Measurements from ENCODE around the gene SND1.

SND1 gene

GRCh38 chr7:127766831-127767459, 115.0 kb downstream of the SND1 start:
- DNase-seq (ENCODE audit: low spot score), result no peak

GRCh38 chr7:127768241-127768640, 116.2 kb downstream of the SND1 start:
- DNase-seq (ENCODE audit: low spot score), result no peak

GRCh38 chr7:127769137-127769536, 117.1 kb downstream of the SND1 start:
- no peak for DNase-seq (ENCODE audit: low spot score)

DNA sequence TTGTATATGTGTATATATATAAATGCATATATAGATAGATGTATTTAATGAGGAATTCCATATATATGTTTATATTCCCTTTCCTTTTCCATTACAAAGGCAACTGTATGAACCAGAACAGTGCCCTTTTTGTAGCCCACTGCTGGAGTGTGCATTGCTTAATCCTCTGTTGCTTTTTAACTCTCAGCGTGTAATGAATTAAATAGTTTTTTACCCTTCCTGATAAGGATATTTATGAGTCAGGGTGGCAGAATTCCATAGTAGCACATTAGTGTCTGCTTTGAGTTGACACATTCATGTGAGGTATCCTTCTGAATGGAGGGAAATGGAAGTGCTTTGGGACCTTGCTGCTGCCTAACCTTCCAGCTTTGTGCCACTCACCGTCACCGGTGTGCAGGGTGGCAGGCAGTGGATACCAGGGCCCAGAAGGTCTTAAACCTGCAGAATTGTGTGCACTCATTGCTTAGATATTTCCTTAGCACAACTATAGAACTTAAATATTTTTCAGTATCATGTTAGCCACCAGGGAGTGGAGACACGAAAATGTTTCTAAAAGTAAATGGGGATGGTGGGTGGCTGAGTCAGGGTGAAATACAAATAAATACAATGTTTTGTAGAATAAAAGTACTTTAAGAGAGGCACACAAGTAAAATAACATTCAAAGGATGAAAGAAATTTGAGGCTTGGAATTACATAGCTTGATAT, 117.9 kb downstream of the SND1 start:
- peak; percentile 30 for DNase-seq (ENCODE audit: low spot score)

GRCh38 chr7:127770885-127771284, 118.9 kb downstream of the SND1 start:
- peak; percentile 52 for DNase-seq (ENCODE audit: low spot score)

- DNase-seq (ENCODE audit: low spot score), result no peak
These were observed 119.7 kb downstream of the SND1 start for GRCh38 chr7:127771707-127772106.

DNA sequence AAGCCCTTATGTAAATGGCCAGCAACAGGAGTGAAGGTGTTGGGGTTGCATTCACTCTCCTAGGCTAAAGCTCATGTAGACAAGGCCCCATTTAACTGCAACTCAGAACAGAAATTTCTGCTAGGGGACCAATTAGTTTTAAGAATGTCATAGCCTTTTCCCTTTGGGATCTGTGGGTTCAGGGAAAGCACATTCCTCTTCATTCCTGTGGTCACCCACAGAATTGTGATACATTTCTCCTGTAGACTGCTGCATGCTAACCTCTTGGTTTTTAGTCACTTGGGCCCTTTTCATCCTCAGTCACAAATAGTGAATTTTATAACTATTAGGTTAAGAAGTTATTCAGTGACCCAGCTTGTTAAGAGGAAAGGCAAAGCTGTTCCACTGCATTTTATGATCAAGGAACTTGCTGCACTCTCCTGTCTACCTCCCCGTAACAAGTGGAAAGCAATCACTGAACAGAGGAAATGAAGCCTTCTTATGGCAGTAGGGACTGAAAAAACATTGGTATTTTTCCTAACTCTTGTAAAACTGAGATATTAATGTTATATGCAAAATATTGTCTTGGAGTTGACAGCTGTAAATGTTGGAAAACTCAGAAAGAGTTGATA, 124.9 kb downstream of the SND1 start:
- DNase-seq (ENCODE audit: low spot score), result peak; percentile 74

GRCh38 chr7:127780489-127780888, 128.5 kb downstream of the SND1 start:
- DNase-seq (ENCODE audit: low spot score), result no peak

DNA sequence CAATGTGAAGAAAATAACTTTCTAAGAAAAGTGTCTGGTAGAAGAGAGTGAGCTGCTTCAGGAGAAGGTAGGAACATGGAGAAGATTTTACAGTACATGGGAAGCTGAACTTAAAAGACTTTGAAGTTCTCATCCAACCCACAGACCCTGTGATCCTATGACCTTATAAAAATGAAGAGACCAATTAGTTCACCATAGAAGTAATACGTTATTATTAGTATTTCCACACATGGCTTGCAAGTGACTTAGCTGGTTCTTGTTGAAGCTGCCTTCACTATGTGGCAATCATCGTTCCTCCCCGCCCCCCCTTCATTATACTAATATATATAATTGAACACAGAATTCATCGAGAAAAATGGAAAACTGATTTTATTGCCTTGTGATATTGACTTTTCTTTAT, 129.1 kb downstream of the SND1 start:
- DNase-seq (ENCODE audit: low spot score), result no peak

- DNase-seq (ENCODE audit: low spot score), result no peak
These were observed 130.1 kb downstream of the SND1 start for GRCh38 chr7:127782075-127782474.

DNA sequence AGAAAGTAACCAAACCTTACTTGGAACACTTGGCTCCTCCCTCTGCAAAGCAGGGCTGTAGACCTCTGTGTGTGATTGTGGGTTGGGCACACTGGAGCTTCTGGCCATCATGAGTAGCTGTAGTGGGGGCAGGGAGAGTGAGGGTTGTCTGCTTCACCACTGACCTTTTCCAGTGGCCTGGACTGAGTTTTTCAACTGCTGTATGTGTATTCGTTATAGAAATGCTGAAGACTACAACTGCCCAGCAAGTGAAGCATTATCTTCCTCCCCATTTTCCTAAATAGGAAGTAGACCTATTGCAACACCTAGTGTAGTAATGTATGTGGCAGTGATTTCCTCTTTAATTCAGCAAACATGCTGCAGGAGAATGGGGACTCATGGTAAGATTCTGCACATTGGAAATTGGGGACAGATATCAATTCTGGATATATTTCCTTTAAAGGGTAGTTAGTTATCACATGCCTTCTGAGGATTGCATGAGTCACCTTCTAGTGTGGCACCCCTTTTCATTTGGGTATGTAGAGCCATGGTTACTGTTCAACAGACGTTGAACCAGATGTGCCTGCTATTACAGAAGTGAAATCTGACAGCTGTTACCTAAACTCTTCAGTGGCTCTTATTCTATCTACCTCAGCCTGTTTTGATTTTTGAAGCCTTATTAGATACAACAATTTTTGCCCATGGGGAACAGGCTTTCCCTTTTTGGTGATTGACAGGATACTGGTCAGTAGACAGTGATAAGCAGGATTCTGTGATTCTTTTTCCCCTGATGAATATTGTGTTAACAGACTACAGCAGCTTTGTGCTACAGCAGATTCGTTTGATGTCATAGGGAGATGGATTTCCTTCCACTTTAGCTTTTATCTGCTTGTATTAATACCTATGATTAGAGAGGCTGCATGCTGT, 130.9 kb downstream of the SND1 start:
- DNase-seq (ENCODE audit: low spot score), result no peak

GRCh38 chr7:127786184-127786583, 134.2 kb downstream of the SND1 start:
- no peak for DNase-seq (ENCODE audit: low spot score)

GRCh38 chr7:127789031-127789430, 137.0 kb downstream of the SND1 start:
- DNase-seq (ENCODE audit: low spot score), result no peak

DNA sequence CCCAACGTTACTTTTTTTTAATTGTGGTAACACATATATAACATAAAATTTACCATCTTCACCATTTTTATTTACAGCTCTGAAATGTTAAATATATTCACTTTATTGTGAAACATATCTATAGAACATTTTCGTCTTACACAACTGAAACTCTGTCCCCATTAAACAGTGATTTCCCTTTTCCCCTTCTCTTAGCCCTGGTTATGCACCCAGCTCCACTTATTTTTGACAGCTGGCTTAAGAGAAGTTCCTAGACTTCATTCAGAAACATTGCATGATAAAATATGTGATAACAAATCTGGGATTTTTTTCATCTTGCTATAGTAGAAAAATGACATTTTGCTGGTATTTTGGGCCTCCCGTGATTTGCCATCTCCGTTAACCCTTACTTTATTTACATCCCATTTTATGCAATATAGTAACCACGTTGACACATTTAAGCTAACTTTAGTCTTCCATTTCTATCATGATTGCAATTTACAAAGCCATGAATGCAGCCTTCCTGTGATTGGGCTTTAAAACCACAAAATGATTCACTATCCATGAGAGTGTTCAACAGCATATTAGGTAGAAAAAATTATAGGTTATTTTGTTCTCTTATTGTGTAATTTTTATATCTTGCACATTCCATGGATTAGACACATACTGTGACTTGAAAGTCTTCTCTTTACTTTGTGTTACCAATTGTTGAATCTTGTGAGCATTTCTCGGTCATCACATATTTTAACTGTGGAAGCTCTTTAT, 139.6 kb downstream of the SND1 start:
- DNase-seq (ENCODE audit: low spot score), result no peak

DNA sequence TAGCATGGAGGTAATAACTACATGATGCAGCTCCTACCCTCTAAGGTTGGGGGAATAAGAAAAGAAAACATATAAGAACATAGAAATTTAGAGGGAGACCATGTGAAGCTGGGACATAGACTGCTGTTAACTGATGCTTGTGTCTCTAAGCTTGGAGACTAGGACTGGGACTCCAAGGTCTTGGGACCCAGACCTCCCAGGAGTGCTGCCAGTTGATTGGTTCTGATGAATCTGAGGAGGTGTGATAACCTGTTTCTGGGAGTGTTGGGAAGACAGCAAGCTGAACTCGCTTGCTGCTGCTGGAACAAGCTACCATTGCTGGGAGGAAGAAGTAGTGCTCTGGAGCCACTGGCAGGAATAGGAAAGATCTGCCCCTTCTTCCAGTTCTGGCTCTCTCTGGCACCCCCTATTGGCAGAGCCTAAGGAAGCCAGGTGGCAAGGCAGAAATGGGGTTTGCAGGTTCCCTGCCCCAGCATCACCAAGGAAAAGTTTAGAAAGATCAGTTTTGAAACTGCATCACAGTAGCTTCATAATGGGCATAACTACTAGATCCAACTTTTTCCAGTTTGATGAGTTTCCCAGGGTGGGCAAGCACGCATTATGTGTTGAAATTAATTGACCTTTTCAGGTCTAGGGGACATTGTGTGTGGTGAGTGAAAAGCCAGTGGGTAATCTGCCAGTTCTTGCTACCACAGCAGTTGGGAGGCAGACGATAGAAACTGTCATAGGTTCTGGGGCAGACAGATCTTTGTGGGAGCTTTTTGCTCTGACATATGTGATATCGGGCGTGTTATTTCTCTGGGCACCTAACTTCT, 140.7 kb downstream of the SND1 start:
- no peak for DNase-seq (ENCODE audit: low spot score)

GRCh38 chr7:127793582-127793981, 141.6 kb downstream of the SND1 start:
- DNase-seq (ENCODE audit: low spot score), result no peak

DNA sequence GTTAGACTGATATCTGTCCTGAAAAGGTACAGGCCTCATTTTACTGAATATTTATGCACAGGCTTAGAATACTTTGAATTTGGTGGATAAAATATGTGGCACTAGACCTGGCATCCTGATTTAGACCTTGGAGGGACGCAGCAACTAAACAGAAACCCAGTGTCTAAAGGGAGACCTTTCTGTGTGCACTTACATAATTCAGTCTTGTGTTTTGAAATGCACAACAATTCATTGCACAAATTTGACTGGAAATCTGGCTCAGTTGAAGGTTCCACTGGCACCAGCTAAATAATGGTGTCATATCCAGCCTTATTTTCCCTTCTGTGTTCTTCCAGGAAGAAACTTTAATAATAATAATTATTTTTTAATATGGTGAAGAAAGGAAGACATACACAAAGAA, 142.1 kb downstream of the SND1 start:
- no peak for DNase-seq (ENCODE audit: low spot score)

DNA sequence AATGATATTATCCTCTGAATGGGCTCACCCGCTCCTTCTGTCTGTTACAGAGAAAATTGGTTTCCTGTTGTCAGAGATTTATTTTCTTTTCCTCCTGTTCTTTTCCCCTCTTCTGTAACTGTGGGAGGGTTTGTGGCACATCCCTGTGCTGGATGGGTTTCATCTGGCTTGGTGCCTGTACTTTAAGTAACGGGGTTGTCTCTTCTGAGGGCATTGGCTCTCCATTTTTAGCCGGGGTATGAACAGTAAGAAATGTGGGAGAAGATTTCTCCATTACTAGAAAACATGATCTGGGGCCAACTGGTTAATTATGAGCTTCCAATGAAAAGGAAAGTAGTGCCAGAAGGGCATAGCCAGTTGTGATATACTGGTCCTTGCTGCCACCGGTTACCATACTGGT, 142.6 kb downstream of the SND1 start:
- DNase-seq (ENCODE audit: low spot score), result no peak

GRCh38 chr7:127798023-127798422, 146.0 kb downstream of the SND1 start:
- DNase-seq (ENCODE audit: low spot score), result no peak

DNA sequence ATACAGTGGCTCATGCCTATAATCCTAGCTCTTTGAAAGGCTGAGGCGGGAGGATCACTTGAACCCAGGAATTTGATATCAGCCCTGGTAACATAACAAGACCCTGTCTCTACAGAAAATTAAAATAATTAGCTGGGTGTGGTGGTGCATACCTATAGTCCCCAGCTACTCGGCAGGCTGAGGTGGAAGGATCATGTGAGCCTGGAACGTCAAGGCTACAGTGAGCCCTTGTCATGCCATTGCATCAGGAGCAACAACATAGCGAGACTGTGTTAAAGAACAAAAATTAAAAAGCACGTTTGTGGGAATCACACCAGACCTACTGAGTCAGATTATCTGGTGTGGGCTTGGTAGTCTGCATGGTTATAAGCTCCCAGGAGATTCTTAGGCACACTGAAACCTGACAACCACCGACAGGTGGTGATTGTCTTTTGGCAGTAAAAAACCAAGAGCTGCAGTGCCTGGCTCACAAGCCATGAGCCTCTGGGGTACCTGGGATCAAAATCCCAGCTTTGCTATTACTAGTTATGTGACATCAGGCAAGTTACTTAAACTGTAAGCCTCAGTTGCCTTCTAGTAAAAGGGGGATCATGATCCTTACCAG, 146.9 kb downstream of the SND1 start:
- no peak for DNase-seq (ENCODE audit: low spot score)
